ENCODE measurements around the gene MRPL36.
A peak's percentile ranks its signal among the peaks of the same experiment; 100 is the strongest.
"Not testable (repeated sequence)": the region's sequence is repeated elsewhere in the genome, so short reads cannot be mapped to it uniquely, and the experiment has no call there.

MRPL36 gene

GRCh38 chr5:1815071-1815786 is 15.6 kb upstream of the MRPL36 start:
- DNase-seq (ENCODE audit: low read depth in 2 of 2): no peak

- DNase-seq (ENCODE audit: low read depth in 2 of 2): no peak
These were observed 14.8 kb upstream of the MRPL36 start for GRCh38 chr5:1814183-1815020.

GRCh38 chr5:1810581-1811101 is 11.0 kb upstream of the MRPL36 start:
- DNase-seq (ENCODE audit: low read depth in 2 of 2): no peak

GRCh38 chr5:1809416-1810035 is 9.9 kb upstream of the MRPL36 start:
- no peak for DNase-seq (ENCODE audit: low read depth in 2 of 2)

- no peak for DNase-seq (ENCODE audit: low read depth in 2 of 2)
These were observed 8.8 kb upstream of the MRPL36 start for GRCh38 chr5:1808439-1808838.

- no peak for DNase-seq (ENCODE audit: low read depth in 2 of 2)
These were observed 8.0 kb upstream of the MRPL36 start for GRCh38 chr5:1807451-1808185.

GRCh38 chr5:1806974-1807373 is 7.3 kb upstream of the MRPL36 start:
- no peak for DNase-seq (ENCODE audit: low read depth in 2 of 2)

- no peak for DNase-seq (ENCODE audit: low read depth in 2 of 2)
These were observed 6.6 kb upstream of the MRPL36 start for GRCh38 chr5:1806199-1806598.

- DNase-seq (ENCODE audit: low read depth in 2 of 2): no peak
These were observed 6.1 kb upstream of the MRPL36 start for GRCh38 chr5:1805736-1806135.

- no peak for DNase-seq (ENCODE audit: low read depth in 2 of 2)
These were observed 5.7 kb upstream of the MRPL36 start for GRCh38 chr5:1805326-1805725.

- DNase-seq (ENCODE audit: low read depth in 2 of 2): no peak
These were observed 4.5 kb upstream of the MRPL36 start for GRCh38 chr5:1804001-1804690.

GRCh38 chr5:1803192-1803591 is 3.6 kb upstream of the MRPL36 start:
- DNase-seq (ENCODE audit: low read depth in 2 of 2): no peak

GRCh38 chr5:1801967-1802295 is 2.3 kb upstream of the MRPL36 start:
- no peak for DNase-seq (ENCODE audit: low read depth in 2 of 2)

- peak; percentile 70 to 73 for DNase-seq (ENCODE audit: low read depth in 2 of 2)
These were observed 1.8 kb upstream of the MRPL36 start, which contains the start of gene NDUFS6 for GRCh38 chr5:1801222-1801966. Gene NDUFS6 (plus strand): TSS chr5:1801407. CDS start chr5:1801418, 11 bp downstream.

GRCh38 chr5:1800472-1801221 is 1.0 kb upstream of the MRPL36 start:
- DNase-seq (ENCODE audit: low read depth in 2 of 2): no peak

- DNase-seq (ENCODE audit: low read depth in 2 of 2): peak; percentile 13 to 33
These were observed 481 bp downstream of the MRPL36 start for GRCh38 chr5:1799110-1799601.

- DNase-seq (ENCODE audit: low read depth in 2 of 2): not testable (repeated sequence)
These were observed 1.0 kb downstream of the MRPL36 start for GRCh38 chr5:1798589-1798988.

- no peak for DNase-seq (ENCODE audit: low read depth in 2 of 2)
These were observed 1.8 kb downstream of the MRPL36 start for GRCh38 chr5:1797855-1798254.

- no peak for DNase-seq (ENCODE audit: low read depth in 2 of 2)
These were observed 2.4 kb downstream of the MRPL36 start for GRCh38 chr5:1797103-1797800.

All from stimulated activated CD4-positive, alpha-beta T cell treated with anti-CD3 and anti-CD28 coated beads, Interleukin-1b, Interleukin-23, amount 100 ng/mL, for 4 hours (primary cell).